Body of pancreas (tissue), 4 donors: Measurements from ENCODE around the gene SEMA6A.

Experiments used
- POLR2A ChIP-seq, 3 donors: fragments of 450-650 bp; IDR thresholded peaks; one replicate each; pipeline ENCODE4 v1.6.1; 2016; ENCODE audit warnings: antibody characterized with exemption in 3 of 3, mild to moderate bottlenecking in 2 of 3
- TF ChIP-seq, protein P1 (sequence below), 7 experiments: fragments of 450-650 bp in 4 of 7; fragments of 200-600 bp in 3 of 7; sonication (generic) in 3 of 7; IDR thresholded peaks; one replicate each; pipeline ENCODE4 v1.5.1; 2016 to 2019; ENCODE audit warnings: antibody characterized with exemption in 7 of 7

DNA sequence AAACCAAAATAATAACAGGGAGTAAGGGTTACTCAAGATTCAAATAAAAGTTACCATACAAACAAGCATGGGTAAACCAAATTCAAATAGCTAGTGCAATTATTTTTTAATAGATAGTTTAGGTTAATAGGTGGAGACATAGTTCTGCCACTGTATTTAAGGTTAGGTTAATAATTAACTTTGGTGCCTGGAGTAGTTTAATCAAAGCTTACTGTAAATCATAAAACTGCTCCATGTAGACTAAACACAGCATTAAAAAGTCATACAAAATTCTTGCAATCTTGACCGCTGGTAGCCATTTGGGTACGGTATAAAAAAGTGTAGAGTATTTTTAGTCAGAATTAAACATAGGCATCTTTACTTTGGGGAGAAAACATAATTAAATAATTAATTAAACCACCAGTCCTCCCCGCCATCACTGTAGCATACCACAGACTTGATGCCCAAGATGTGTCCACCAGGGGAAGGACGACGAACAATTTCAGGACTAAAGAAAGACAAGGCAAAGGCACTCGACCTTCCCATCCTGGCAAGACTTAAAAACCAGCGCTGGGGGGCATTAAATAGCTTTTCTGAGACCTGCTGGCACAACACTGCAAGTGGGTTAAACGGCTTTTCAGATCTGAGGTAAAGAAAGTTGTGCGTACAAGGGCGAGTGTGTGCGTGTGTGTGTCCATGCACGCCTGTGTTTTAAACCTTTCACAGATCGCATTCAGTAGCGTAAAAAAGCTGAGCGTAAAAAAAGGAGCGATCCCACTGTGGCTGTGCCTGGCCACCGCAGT lies 2.9 kb downstream of the SEMA6A start:
- no peak for TF ChIP-seq POLR2A (IDR thresholded peaks at IDR 0.05)
- TF ChIP-seq, protein P1, sequence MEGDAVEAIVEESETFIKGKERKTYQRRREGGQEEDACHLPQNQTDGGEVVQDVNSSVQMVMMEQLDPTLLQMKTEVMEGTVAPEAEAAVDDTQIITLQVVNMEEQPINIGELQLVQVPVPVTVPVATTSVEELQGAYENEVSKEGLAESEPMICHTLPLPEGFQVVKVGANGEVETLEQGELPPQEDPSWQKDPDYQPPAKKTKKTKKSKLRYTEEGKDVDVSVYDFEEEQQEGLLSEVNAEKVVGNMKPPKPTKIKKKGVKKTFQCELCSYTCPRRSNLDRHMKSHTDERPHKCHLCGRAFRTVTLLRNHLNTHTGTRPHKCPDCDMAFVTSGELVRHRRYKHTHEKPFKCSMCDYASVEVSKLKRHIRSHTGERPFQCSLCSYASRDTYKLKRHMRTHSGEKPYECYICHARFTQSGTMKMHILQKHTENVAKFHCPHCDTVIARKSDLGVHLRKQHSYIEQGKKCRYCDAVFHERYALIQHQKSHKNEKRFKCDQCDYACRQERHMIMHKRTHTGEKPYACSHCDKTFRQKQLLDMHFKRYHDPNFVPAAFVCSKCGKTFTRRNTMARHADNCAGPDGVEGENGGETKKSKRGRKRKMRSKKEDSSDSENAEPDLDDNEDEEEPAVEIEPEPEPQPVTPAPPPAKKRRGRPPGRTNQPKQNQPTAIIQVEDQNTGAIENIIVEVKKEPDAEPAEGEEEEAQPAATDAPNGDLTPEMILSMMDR (IDR thresholded peaks at IDR 0.05), result peak in 4 of 7 experiments; percentile 5 to 11 (median 8)
